HepG2 (cell line): Measurements from ENCODE around the gene CFAP100.

Source experiments
- CEBPB ChIP-seq: IDR thresholded peaks from 2 replicates; pipeline ENCODE4 v1.6.1; 2011; ENCODE audit warnings: low read depth, low read length, improper control_type of control experiment, borderline replicate concordance
- DR1 ChIP-seq: sonication (generic); formaldehyde crosslinking; IDR thresholded peaks from 2 replicates; pipeline ENCODE4 v1.8.0; 2021; ENCODE audit warnings: mild to moderate bottlenecking, missing genetic modification reagents, inconsistent platforms
- HDAC1 ChIP-seq: sonication (generic); formaldehyde crosslinking; IDR thresholded peaks from 2 replicates; pipeline ENCODE4 v1.5.1; 2020; ENCODE audit warnings: mild to moderate bottlenecking, missing genetic modification reagents
- HNRNPK ChIP-seq: fragments of 200-400 bp; formaldehyde crosslinking; IDR thresholded peaks from 2 replicates; pipeline ENCODE4 v1.6.1; 2018; ENCODE audit warnings: low read length, low read depth, moderate library complexity, mild to moderate bottlenecking; ENCODE audit not compliant: poor library complexity, severe bottlenecking
- JUND ChIP-seq: sonication (generic); formaldehyde crosslinking; IDR thresholded peaks from 2 replicates; pipeline ENCODE4 v1.8.0; 2022; ENCODE audit warnings: mild to moderate bottlenecking, missing genetic modification reagents
- MAF1 ChIP-seq: sonication (generic); formaldehyde crosslinking; IDR thresholded peaks from 2 replicates; pipeline ENCODE4 v1.5.0; 2020; ENCODE audit warnings: missing genetic modification reagents, borderline replicate concordance
- MYC ChIP-seq: sonication (generic); formaldehyde crosslinking; IDR thresholded peaks from 2 replicates; pipeline ENCODE4 v1.9.0; 2021; ENCODE audit warnings: missing genetic modification reagents, borderline replicate concordance
- NFYB ChIP-seq: sonication (generic); formaldehyde crosslinking; IDR thresholded peaks from 2 replicates; pipeline ENCODE4 v1.4.0; 2020; ENCODE audit warnings: missing genetic modification reagents
- RBM22 ChIP-seq: fragments of 200-400 bp; formaldehyde crosslinking; optimal IDR thresholded peaks from 2 replicates; pipeline ENCODE3; 2017; ENCODE audit warnings: mild to moderate bottlenecking, low read length, moderate library complexity
- SUZ12 ChIP-seq: fragments of 150-350 bp; IDR thresholded peaks from 2 replicates; pipeline ENCODE4 v1.6.1; 2014; ENCODE audit warnings: low read depth, low read length
- ZNF7 ChIP-seq: IDR thresholded peaks from 2 replicates; pipeline ENCODE4 v1.6.1; 2016; ENCODE audit warnings: missing biosample characterization, missing genetic modification reagents
- TF ChIP-seq, protein P1 (sequence below): sonication (generic); formaldehyde crosslinking; IDR thresholded peaks from 2 replicates; pipeline ENCODE4 v1.5.0; 2020; ENCODE audit warnings: mild to moderate bottlenecking, missing genetic modification reagents, moderate library complexity
- TF ChIP-seq, protein P2 (sequence below): IDR thresholded peaks from 2 replicates; pipeline ENCODE4 v1.6.1; 2012; ENCODE audit warnings: low read depth, low read length, improper control_type of control experiment
- TF ChIP-seq, protein P3 (sequence below), 2 experiments: sonication (generic) in 1 of 2; formaldehyde crosslinking in 1 of 2; IDR thresholded peaks; 2 replicates each; pipeline versions ENCODE4 v1.5.1 to v1.6.1; 2011 to 2020; ENCODE audit warnings: borderline replicate concordance in 1 of 2, low read depth in 1 of 2, low read length in 1 of 2, mild to moderate bottlenecking in 1 of 2, missing genetic modification reagents in 1 of 2, moderate library complexity in 1 of 2

DNA sequence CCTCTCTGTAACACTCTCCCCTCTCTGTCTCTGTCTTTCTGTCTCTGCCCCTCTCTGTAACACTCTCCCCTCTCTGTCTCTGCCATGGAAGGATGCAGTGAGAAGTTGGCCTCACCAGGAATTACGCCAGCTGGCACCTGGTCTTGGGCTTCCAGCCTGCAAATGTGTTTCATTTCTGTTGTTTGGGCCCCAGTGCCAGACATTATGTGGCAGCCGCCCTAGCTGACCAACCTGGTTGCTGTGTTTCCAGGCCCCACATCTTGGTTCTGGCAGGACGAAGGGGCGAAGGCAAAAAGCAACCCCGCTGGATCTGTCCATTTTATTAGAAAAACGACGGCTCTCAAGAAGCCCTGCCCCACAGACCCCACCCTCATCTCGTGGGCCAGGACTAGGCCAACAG, 86.2 kb downstream of the CFAP100 start:
- no peak for TF ChIP-seq MYC (CRISPR knock-in tag)
- TF ChIP-seq MAF1 (CRISPR knock-in tag), result no peak
- TF ChIP-seq, protein P1, sequence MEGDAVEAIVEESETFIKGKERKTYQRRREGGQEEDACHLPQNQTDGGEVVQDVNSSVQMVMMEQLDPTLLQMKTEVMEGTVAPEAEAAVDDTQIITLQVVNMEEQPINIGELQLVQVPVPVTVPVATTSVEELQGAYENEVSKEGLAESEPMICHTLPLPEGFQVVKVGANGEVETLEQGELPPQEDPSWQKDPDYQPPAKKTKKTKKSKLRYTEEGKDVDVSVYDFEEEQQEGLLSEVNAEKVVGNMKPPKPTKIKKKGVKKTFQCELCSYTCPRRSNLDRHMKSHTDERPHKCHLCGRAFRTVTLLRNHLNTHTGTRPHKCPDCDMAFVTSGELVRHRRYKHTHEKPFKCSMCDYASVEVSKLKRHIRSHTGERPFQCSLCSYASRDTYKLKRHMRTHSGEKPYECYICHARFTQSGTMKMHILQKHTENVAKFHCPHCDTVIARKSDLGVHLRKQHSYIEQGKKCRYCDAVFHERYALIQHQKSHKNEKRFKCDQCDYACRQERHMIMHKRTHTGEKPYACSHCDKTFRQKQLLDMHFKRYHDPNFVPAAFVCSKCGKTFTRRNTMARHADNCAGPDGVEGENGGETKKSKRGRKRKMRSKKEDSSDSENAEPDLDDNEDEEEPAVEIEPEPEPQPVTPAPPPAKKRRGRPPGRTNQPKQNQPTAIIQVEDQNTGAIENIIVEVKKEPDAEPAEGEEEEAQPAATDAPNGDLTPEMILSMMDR (CRISPR knock-in tag), result no peak
- TF ChIP-seq CEBPB, result no peak
- TF ChIP-seq HDAC1 (CRISPR knock-in tag), result no peak
- TF ChIP-seq HNRNPK, result no peak
- TF ChIP-seq, protein P2, sequence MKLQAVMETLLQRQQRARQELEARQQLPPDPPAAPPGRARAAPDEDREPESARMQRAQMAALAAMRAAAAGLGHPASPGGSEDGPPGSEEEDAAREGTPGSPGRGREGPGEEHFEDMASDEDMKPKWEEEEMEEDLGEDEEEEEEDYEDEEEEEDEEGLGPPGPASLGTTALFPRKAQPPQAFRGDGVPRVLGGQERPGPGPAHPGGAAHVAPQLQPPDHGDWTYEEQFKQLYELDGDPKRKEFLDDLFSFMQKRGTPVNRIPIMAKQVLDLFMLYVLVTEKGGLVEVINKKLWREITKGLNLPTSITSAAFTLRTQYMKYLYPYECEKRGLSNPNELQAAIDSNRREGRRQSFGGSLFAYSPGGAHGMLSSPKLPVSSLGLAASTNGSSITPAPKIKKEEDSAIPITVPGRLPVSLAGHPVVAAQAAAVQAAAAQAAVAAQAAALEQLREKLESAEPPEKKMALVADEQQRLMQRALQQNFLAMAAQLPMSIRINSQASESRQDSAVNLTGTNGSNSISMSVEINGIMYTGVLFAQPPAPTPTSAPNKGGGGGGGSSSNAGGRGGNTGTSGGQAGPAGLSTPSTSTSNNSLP, result no peak
- no peak for TF ChIP-seq JUND (CRISPR knock-in tag)
- TF ChIP-seq DR1 (CRISPR knock-in tag), result no peak
- TF ChIP-seq SUZ12, result no peak
- no peak for TF ChIP-seq ZNF7 (CRISPR knock-in tag)
- no peak for TF ChIP-seq NFYB (CRISPR knock-in tag)
- TF ChIP-seq, protein P3, sequence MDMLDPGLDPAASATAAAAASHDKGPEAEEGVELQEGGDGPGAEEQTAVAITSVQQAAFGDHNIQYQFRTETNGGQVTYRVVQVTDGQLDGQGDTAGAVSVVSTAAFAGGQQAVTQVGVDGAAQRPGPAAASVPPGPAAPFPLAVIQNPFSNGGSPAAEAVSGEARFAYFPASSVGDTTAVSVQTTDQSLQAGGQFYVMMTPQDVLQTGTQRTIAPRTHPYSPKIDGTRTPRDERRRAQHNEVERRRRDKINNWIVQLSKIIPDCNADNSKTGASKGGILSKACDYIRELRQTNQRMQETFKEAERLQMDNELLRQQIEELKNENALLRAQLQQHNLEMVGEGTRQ (IDR thresholded peaks at IDR 0.05; ENCODE audit: low read depth, low read length), result no peak
- TF ChIP-seq, protein P3 (CRISPR knock-in tag; IDR thresholded peaks at IDR 0.05; ENCODE audit: borderline replicate concordance), result no peak
- TF ChIP-seq RBM22, result no peak
